ENCODE measurements around the gene HDAC3.

Gene HDAC3

DNA sequence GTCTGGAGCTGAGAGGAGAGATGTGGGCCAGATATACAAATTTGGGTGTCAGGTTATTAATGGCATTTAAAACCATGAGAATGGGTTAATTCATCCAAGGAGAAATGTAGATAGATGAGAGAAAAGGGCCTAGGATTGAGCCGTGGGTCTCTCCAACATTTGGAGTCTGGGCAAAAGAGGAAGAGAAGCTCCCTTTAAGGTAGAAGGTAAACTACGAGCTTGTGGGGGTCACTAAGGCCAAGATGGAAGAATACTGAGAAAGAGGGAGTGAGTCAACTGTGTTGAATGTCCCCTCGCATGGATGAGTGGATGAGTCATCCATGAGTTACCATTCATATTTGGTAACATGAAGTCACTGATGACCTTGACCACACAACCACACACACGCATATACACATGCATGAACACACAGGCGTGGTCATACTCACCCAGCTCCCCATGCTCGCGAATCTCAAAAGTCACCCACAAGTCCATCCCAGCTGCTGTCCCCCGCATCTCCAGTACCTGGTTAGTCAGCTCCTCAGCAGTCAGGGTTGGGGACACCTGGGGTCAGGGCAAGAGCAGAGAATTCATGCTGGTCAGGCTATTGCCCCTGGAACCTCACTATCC, 21.4 kb upstream of the HDAC3 start (continued):
- TF ChIP-seq KLF9 (tag by site-specific recombination; IDR thresholded peaks at IDR 0.05; ENCODE audit: low read depth) (0 out of 2 replicates have a peak, but pooled peaks have one; percentile 20), ZNF324 (tag by site-specific recombination; IDR thresholded peaks at IDR 0.05) (0 out of 2 replicates have a peak, but pooled peaks have one; percentile 63), ZNF140 (tag by site-specific recombination; IDR thresholded peaks at IDR 0.05) (no peak), INSM2 (tag by site-specific recombination; IDR thresholded peaks at IDR 0.05) (peak; percentile 74), ZNF280D (tag by site-specific recombination; IDR thresholded peaks at IDR 0.05) (peak; percentile 81), OSR2 (tag by site-specific recombination; IDR thresholded peaks at IDR 0.05) (no peak), ZSCAN23 (tag by site-specific recombination; IDR thresholded peaks at IDR 0.05) (0 out of 2 replicates have a peak, but pooled peaks have one; percentile 34), ZNF24 (tag by site-specific recombination; IDR thresholded peaks at IDR 0.05) (peak; percentile 61; the same call in 1 of the 2 replicates), ZNF629 (tag by site-specific recombination; IDR thresholded peaks at IDR 0.05) (peak; percentile 96), RBAK (tag by site-specific recombination; IDR thresholded peaks at IDR 0.05) (peak; percentile 55; the same call in 1 of the 2 replicates), ZNF660 (tag by site-specific recombination; IDR thresholded peaks at IDR 0.05) (peak; percentile 88; the same call in 1 of the 2 replicates), ZBTB48 (tag by site-specific recombination; IDR thresholded peaks at IDR 0.05) (no peak), ZBTB21 (tag by site-specific recombination; IDR thresholded peaks at IDR 0.05) (peak; percentile 95), MEIS1 (CRISPR knock-in tag; IDR thresholded peaks at IDR 0.05; ENCODE audit: borderline replicate concordance) (no peak), ZNF184 (tag by site-specific recombination; IDR thresholded peaks at IDR 0.05) (peak; percentile 81; the same call in 1 of the 2 replicates)
- TF ChIP-seq, protein P1, sequence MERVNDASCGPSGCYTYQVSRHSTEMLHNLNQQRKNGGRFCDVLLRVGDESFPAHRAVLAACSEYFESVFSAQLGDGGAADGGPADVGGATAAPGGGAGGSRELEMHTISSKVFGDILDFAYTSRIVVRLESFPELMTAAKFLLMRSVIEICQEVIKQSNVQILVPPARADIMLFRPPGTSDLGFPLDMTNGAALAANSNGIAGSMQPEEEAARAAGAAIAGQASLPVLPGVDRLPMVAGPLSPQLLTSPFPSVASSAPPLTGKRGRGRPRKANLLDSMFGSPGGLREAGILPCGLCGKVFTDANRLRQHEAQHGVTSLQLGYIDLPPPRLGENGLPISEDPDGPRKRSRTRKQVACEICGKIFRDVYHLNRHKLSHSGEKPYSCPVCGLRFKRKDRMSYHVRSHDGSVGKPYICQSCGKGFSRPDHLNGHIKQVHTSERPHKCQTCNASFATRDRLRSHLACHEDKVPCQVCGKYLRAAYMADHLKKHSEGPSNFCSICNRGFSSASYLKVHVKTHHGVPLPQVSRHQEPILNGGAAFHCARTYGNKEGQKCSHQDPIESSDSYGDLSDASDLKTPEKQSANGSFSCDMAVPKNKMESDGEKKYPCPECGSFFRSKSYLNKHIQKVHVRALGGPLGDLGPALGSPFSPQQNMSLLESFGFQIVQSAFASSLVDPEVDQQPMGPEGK (tag by site-specific recombination; IDR thresholded peaks at IDR 0.05) = no peak
- TF ChIP-seq, protein P2, sequence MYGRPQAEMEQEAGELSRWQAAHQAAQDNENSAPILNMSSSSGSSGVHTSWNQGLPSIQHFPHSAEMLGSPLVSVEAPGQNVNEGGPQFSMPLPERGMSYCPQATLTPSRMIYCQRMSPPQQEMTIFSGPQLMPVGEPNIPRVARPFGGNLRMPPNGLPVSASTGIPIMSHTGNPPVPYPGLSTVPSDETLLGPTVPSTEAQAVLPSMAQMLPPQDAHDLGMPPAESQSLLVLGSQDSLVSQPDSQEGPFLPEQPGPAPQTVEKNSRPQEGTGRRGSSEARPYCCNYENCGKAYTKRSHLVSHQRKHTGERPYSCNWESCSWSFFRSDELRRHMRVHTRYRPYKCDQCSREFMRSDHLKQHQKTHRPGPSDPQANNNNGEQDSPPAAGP (tag by site-specific recombination; IDR thresholded peaks at IDR 0.05) = 0 out of 2 replicates have a peak, but pooled peaks have one; percentile 40
- TF ChIP-seq, protein P3, sequence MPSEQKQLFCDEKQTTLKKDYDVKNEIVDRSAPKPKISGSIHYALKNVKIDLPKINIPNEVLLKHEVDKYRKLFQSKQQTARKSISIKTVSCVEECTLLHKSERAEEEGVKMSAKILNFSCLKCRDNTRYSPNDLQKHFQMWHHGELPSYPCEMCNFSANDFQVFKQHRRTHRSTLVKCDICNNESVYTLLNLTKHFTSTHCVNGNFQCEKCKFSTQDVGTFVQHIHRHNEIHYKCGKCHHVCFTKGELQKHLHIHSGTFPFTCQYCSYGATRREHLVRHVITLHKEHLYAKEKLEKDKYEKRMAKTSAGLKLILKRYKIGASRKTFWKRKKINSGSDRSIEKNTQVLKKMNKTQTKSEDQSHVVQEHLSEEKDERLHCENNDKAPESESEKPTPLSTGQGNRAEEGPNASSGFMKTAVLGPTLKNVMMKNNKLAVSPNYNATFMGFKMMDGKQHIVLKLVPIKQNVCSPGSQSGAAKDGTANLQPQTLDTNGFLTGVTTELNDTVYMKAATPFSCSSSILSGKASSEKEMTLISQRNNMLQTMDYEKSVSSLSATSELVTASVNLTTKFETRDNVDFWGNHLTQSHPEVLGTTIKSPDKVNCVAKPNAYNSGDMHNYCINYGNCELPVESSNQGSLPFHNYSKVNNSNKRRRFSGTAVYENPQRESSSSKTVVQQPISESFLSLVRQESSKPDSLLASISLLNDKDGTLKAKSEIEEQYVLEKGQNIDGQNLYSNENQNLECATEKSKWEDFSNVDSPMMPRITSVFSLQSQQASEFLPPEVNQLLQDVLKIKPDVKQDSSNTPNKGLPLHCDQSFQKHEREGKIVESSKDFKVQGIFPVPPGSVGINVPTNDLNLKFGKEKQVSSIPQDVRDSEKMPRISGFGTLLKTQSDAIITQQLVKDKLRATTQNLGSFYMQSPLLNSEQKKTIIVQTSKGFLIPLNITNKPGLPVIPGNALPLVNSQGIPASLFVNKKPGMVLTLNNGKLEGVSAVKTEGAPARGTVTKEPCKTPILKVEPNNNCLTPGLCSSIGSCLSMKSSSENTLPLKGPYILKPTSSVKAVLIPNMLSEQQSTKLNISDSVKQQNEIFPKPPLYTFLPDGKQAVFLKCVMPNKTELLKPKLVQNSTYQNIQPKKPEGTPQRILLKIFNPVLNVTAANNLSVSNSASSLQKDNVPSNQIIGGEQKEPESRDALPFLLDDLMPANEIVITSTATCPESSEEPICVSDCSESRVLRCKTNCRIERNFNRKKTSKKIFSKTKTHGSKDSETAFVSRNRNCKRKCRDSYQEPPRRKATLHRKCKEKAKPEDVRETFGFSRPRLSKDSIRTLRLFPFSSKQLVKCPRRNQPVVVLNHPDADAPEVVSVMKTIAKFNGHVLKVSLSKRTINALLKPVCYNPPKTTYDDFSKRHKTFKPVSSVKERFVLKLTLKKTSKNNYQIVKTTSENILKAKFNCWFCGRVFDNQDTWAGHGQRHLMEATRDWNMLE (tag by site-specific recombination; conservative IDR thresholded peaks at IDR 0.05; ENCODE audit: low read depth) = peak; percentile 39; the same call in 1 of the 2 replicates
- TF ChIP-seq, protein P4, sequence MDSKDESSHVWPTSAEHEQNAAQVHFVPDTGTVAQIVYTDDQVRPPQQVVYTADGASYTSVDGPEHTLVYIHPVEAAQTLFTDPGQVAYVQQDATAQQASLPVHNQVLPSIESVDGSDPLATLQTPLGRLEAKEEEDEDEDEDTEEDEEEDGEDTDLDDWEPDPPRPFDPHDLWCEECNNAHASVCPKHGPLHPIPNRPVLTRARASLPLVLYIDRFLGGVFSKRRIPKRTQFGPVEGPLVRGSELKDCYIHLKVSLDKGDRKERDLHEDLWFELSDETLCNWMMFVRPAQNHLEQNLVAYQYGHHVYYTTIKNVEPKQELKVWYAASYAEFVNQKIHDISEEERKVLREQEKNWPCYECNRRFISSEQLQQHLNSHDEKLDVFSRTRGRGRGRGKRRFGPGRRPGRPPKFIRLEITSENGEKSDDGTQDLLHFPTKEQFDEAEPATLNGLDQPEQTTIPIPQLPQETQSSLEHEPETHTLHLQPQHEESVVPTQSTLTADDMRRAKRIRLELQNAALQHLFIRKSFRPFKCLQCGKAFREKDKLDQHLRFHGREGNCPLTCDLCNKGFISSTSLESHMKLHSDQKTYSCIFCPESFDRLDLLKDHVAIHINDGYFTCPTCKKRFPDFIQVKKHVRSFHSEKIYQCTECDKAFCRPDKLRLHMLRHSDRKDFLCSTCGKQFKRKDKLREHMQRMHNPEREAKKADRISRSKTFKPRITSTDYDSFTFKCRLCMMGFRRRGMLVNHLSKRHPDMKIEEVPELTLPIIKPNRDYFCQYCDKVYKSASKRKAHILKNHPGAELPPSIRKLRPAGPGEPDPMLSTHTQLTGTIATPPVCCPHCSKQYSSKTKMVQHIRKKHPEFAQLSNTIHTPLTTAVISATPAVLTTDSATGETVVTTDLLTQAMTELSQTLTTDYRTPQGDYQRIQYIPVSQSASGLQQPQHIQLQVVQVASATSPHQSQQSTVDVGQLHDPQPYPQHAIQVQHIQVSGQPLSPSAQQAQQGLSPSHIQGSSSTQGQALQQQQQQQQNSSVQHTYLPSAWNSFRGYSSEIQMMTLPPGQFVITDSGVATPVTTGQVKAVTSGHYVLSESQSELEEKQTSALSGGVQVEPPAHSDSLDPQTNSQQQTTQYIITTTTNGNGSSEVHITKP (tag by site-specific recombination; IDR thresholded peaks at IDR 0.05) = 0 out of 2 replicates have a peak, but pooled peaks have one; percentile 16
- TF ChIP-seq, protein P5, sequence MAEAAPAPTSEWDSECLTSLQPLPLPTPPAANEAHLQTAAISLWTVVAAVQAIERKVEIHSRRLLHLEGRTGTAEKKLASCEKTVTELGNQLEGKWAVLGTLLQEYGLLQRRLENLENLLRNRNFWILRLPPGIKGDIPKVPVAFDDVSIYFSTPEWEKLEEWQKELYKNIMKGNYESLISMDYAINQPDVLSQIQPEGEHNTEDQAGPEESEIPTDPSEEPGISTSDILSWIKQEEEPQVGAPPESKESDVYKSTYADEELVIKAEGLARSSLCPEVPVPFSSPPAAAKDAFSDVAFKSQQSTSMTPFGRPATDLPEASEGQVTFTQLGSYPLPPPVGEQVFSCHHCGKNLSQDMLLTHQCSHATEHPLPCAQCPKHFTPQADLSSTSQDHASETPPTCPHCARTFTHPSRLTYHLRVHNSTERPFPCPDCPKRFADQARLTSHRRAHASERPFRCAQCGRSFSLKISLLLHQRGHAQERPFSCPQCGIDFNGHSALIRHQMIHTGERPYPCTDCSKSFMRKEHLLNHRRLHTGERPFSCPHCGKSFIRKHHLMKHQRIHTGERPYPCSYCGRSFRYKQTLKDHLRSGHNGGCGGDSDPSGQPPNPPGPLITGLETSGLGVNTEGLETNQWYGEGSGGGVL (tag by site-specific recombination; IDR thresholded peaks at IDR 0.05) = peak; percentile 59; the same call in 1 of the 2 replicates

Data from HEK293 (cell line).